NCI-H2171 treated with DMSO at 0.1 percent for 48 hours (cell line): ENCODE data around the gene CLEC20A.
A peak's percentile ranks its signal among the peaks of the same experiment; 100 is the strongest.

Experiments used
- DNase-seq: peaks from one replicate; lab custom pipeline; 2025; lab: John Stamatoyannopoulos, UW

CLEC20A gene

GRCh38 chr1:178496410-178497135 is at the start of gene CLEC20A:
CLEC20A (minus strand) TSS chr1:178496964; CDS start chr1:178496939, 25 bp downstream.
- DNase-seq: no peak

- no peak for DNase-seq
These were observed 47.8 kb upstream of the CLEC20A start for GRCh38 chr1:178544531-178544930.

GRCh38 chr1:178543290-178543607 is 46.5 kb upstream of the CLEC20A start:
- DNase-seq: no peak

GRCh38 chr1:178542554-178543289 is 46.0 kb upstream of the CLEC20A start:
- peak; percentile 59 for DNase-seq

GRCh38 chr1:178541829-178542553 is 45.2 kb upstream of the CLEC20A start:
- peak; percentile 22 for DNase-seq

GRCh38 chr1:178541379-178541778 is 44.6 kb upstream of the CLEC20A start:
- DNase-seq: no peak

GRCh38 chr1:178540646-178541045 is 43.9 kb upstream of the CLEC20A start:
- peak; percentile 82 for DNase-seq

- DNase-seq: no peak
These were observed 43.4 kb upstream of the CLEC20A start for GRCh38 chr1:178540204-178540603.

GRCh38 chr1:178539291-178539690 is 42.5 kb upstream of the CLEC20A start:
- no peak for DNase-seq

- no peak for DNase-seq
These were observed 41.6 kb upstream of the CLEC20A start for GRCh38 chr1:178538192-178538916.

- DNase-seq: no peak
These were observed 40.8 kb upstream of the CLEC20A start for GRCh38 chr1:178537382-178538090.

- no peak for DNase-seq
These were observed 40.1 kb upstream of the CLEC20A start for GRCh38 chr1:178536844-178537371.

- DNase-seq: no peak
These were observed 39.6 kb upstream of the CLEC20A start for GRCh38 chr1:178536329-178536728.

GRCh38 chr1:178534137-178534868 is 37.5 kb upstream of the CLEC20A start:
- no peak for DNase-seq

- DNase-seq: no peak
These were observed 36.6 kb upstream of the CLEC20A start for GRCh38 chr1:178533121-178533946.

GRCh38 chr1:178532392-178532791 is 35.6 kb upstream of the CLEC20A start:
- DNase-seq: peak; percentile 79

- DNase-seq: peak; percentile 75
These were observed 35.1 kb upstream of the CLEC20A start for GRCh38 chr1:178531887-178532286.

GRCh38 chr1:178530502-178530901 is 33.7 kb upstream of the CLEC20A start:
- no peak for DNase-seq

- no peak for DNase-seq
These were observed 33.3 kb upstream of the CLEC20A start for GRCh38 chr1:178530037-178530402.
